Measurements from ENCODE around the gene MYO1D. TPM values are rescaled to one million over a fixed set of nuclear protein-coding genes. Genes with fewer than 3 reads are reported as not detected.

Gene MYO1D
- total RNA-seq, 2 donors from 2014 or later, result 238 to 382 TPM

- no peaks in the 10 kb centered on the region for H3K4me1 ChIP-seq
- no peak overlapping the region for H3K4me3 ChIP-seq
- H3K27ac ChIP-seq, result no peak overlapping the region
- TF ChIP-seq, protein P1, sequence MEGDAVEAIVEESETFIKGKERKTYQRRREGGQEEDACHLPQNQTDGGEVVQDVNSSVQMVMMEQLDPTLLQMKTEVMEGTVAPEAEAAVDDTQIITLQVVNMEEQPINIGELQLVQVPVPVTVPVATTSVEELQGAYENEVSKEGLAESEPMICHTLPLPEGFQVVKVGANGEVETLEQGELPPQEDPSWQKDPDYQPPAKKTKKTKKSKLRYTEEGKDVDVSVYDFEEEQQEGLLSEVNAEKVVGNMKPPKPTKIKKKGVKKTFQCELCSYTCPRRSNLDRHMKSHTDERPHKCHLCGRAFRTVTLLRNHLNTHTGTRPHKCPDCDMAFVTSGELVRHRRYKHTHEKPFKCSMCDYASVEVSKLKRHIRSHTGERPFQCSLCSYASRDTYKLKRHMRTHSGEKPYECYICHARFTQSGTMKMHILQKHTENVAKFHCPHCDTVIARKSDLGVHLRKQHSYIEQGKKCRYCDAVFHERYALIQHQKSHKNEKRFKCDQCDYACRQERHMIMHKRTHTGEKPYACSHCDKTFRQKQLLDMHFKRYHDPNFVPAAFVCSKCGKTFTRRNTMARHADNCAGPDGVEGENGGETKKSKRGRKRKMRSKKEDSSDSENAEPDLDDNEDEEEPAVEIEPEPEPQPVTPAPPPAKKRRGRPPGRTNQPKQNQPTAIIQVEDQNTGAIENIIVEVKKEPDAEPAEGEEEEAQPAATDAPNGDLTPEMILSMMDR (IDR thresholded peaks at IDR 0.05), result no peak
- H3K27me3 ChIP-seq, result no peaks in the 10 kb centered on the region
- no peaks in the 10 kb centered on the region for H3K9me3 ChIP-seq
- DNase-seq, result no peak
- intact Hi-C loops (cut with DNase I), result no loop called here
- H3K9ac ChIP-seq (ENCODE audit: low read depth in 2 of 2, low read length in 2 of 2), result no peak overlapping the region
- H3K36me3 ChIP-seq, result peaks cover 6% of the 10 kb centered on the region
Measured at GRCh38 chr17:32601866-32602265, 275.1 kb downstream of the MYO1D start.

DNA sequence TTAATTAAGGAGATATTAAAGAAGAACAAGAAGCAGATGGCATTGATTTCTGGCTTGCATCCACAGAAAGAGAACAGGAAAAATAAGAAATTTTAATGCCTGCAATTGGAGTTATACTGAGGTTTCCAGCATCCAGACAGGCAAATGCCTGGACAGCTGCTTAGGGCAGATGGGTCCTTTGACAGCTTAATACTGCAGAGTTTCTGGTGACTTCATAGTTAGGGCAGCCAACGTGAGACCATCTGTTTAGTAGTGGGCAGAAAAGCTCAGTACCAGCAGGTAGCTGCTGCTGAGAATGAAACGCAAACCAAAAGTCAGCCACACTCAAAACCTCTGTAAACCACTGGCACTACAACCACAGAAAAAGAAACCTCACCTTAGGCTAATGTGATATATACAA lies 280.3 kb downstream of the MYO1D start:
- no peak for DNase-seq
- H3K9ac ChIP-seq (ENCODE audit: low read depth in 2 of 2, low read length in 2 of 2), result no peak overlapping the region
- H3K27me3 ChIP-seq, result no peaks in the 10 kb centered on the region
- no peak overlapping the region for H3K4me3 ChIP-seq
- TF ChIP-seq, protein P1 (IDR thresholded peaks at IDR 0.05), result no peak
- no peak overlapping the region for H3K27ac ChIP-seq
- intact Hi-C loops (cut with DNase I), result no loop called here
- H3K4me1 ChIP-seq, result no peaks in the 10 kb centered on the region
- H3K36me3 ChIP-seq, result peaks cover 6% of the 10 kb centered on the region
- H3K9me3 ChIP-seq, result no peaks in the 10 kb centered on the region

- Histone ChIP-seq H3K27ac (no peak overlapping the region), H3K27me3 (no peaks in the 10 kb centered on the region), H3K9ac (ENCODE audit: low read depth in 2 of 2, low read length in 2 of 2) (no peak overlapping the region), H3K4me3 (no peak overlapping the region), H3K4me1 (no peaks in the 10 kb centered on the region), H3K9me3 (no peaks in the 10 kb centered on the region), H3K36me3 (peaks cover 4% of the 10 kb centered on the region)
- no peak for DNase-seq
- TF ChIP-seq, protein P1 (IDR thresholded peaks at IDR 0.05), result no peak
- intact Hi-C loops (cut with DNase I), result no loop called here
Measured at GRCh38 chr17:32596206-32596605, 280.7 kb downstream of the MYO1D start.

- H3K9ac ChIP-seq (ENCODE audit: low read depth in 2 of 2, low read length in 2 of 2), result no peak overlapping the region
- H3K27ac ChIP-seq, result no peak overlapping the region
- H3K36me3 ChIP-seq, result no peaks in the 10 kb centered on the region
- TF ChIP-seq, protein P1 (IDR thresholded peaks at IDR 0.05), result no peak
- H3K4me3 ChIP-seq, result no peak overlapping the region
- intact Hi-C loops (cut with DNase I), result no loop called here
- no peak for DNase-seq
- H3K9me3 ChIP-seq, result no peaks in the 10 kb centered on the region
- no peaks in the 10 kb centered on the region for H3K4me1 ChIP-seq
- no peaks in the 10 kb centered on the region for H3K27me3 ChIP-seq
Measured at GRCh38 chr17:32593003-32593402, 283.9 kb downstream of the MYO1D start.

GRCh38 chr17:32591405-32591804 lies 285.5 kb downstream of the MYO1D start:
- Histone ChIP-seq H3K4me1 (no peaks in the 10 kb centered on the region), H3K9ac (ENCODE audit: low read depth in 2 of 2, low read length in 2 of 2) (no peak overlapping the region), H3K27ac (no peak overlapping the region), H3K27me3 (no peaks in the 10 kb centered on the region), H3K36me3 (no peaks in the 10 kb centered on the region), H3K9me3 (no peaks in the 10 kb centered on the region), H3K4me3 (no peak overlapping the region)
- no peak for DNase-seq
- TF ChIP-seq, protein P1 (IDR thresholded peaks at IDR 0.05), result no peak
- intact Hi-C loops (cut with DNase I), result no loop called here

GRCh38 chr17:32590974-32591373 lies 285.9 kb downstream of the MYO1D start:
- DNase-seq, result no peak

More at GRCh38 chr17:32590974-32591373, 285.9 kb downstream of the MYO1D start:
- TF ChIP-seq, protein P1 (IDR thresholded peaks at IDR 0.05), result no peak
- H3K36me3 ChIP-seq, result no peaks in the 10 kb centered on the region
- H3K27ac ChIP-seq, result no peak overlapping the region
- H3K9ac ChIP-seq (ENCODE audit: low read depth in 2 of 2, low read length in 2 of 2), result no peak overlapping the region
- H3K27me3 ChIP-seq, result no peaks in the 10 kb centered on the region
- intact Hi-C loops (cut with DNase I), result no loop called here
- no peak overlapping the region for H3K4me3 ChIP-seq
- H3K4me1 ChIP-seq, result no peaks in the 10 kb centered on the region
- H3K9me3 ChIP-seq, result no peaks in the 10 kb centered on the region
